H1 (cell line): ENCODE results near the gene ARHGEF6. TPM values are rescaled to one million over a fixed set of nuclear protein-coding genes. Genes with fewer than 3 reads are reported as not detected.
A peak's percentile ranks its signal among the peaks of the same experiment; 100 is the strongest.

Source experiments
- CTCF ChIA-PET: fragments of 300-600 bp; sonication (Branson Sonifier 250); formaldehyde crosslinking; loops from one replicate; lab custom pipeline; 2021; ENCODE audit not compliant: partially characterized antibody; lab: Charles Lee
- POLR2A ChIA-PET: fragments of 300-600 bp; sonication (Branson Sonifier 250); formaldehyde crosslinking; loops from one replicate; lab custom pipeline; 2021; ENCODE audit warnings: inconsistent platforms; ENCODE audit not compliant: partially characterized antibody; lab: Charles Lee
- DNase-seq, 2 experiments: peaks; one replicate each; pipeline versions ENCODE4 v3.0.0 to v3.0.0-alpha.2; 2010 to 2022; ENCODE audit warnings: low spot score in 2 of 2, low read depth in 1 of 2, mixed read lengths in 1 of 2
- FAIRE-seq: peaks from 2 replicates; lab custom pipeline; 2011; peaks lifted over from hg19 to GRCh38; lab: Jason Lieb, UNC
- H2AFZ ChIP-seq: 2 replicates; pipeline ENCODE4 v1.8.1; 2012; ENCODE audit warnings: low read length, inconsistent platforms
- H2AK5ac ChIP-seq: 2 replicates; pipeline ENCODE4 v1.6.1; 2013; ENCODE audit warnings: low read depth, low read length
- H2BK120ac ChIP-seq: replicated peaks from 2 replicates; pipeline ENCODE3; 2013; ENCODE audit warnings: low read depth, low read length, inconsistent platforms
- H2BK12ac ChIP-seq: 2 replicates; pipeline ENCODE4 v1.6.1; 2013; ENCODE audit warnings: low read depth, low read length
- H2BK15ac ChIP-seq: 2 replicates; pipeline ENCODE4 v1.6.1; 2013; ENCODE audit warnings: low read length
- H2BK20ac ChIP-seq: 2 replicates; pipeline ENCODE4 v1.6.1; 2013; ENCODE audit warnings: low read length
- H2BK5ac ChIP-seq: 2 replicates; pipeline ENCODE4 v1.6.1; 2013; ENCODE audit warnings: low read depth, low read length
- H3K14ac ChIP-seq: 2 replicates; pipeline ENCODE4 v1.6.1; 2013; ENCODE audit warnings: inconsistent platforms; ENCODE audit not compliant: insufficient read length
- H3K18ac ChIP-seq: 2 replicates; pipeline ENCODE4 v1.6.1; 2013; ENCODE audit warnings: low read length; ENCODE audit errors: extremely low read depth
- H3K23ac ChIP-seq: 2 replicates; pipeline ENCODE4 v1.6.1; 2013; ENCODE audit warnings: inconsistent platforms; ENCODE audit not compliant: insufficient read length
- H3K23me2 ChIP-seq: 2 replicates; pipeline ENCODE4 v1.6.1; 2013; ENCODE audit warnings: low read depth, low read length
- H3K27ac ChIP-seq: 2 replicates; pipeline ENCODE4 v1.6.1; 2011; ENCODE audit warnings: low read depth, low read length, inconsistent platforms
- H3K27me3 ChIP-seq, 4 experiments: replicated peaks in 1 of 4; 1 replicate in 1 of 4; 2 replicates in 3 of 4; pipeline versions ENCODE4 v1.6.1 to v1.8.1; 2011 to 2013; ENCODE audit warnings: low read length in 3 of 4, mild to moderate bottlenecking in 3 of 4, inconsistent platforms in 2 of 4, mixed read lengths in 2 of 4, moderate library complexity in 1 of 4; ENCODE audit not compliant: control insufficient read depth in 3 of 4, insufficient read depth in 3 of 4; ENCODE audit errors: extremely low read depth in 1 of 4
- H3K36me3 ChIP-seq, 4 experiments: 2 replicates each; pipeline versions ENCODE4 v1.6.1 to v1.8.1; 2011 to 2013; ENCODE audit warnings: mild to moderate bottlenecking in 4 of 4, low read length in 3 of 4, moderate library complexity in 2 of 4, control low read depth in 1 of 4, inconsistent platforms in 1 of 4; ENCODE audit not compliant: insufficient read depth in 4 of 4, control insufficient read depth in 2 of 4
- H3K4ac ChIP-seq: replicated peaks from 2 replicates; pipeline ENCODE3; 2013; ENCODE audit warnings: low read length, low read depth, mixed read lengths, inconsistent platforms; ENCODE audit not compliant: insufficient read length
- H3K4me1 ChIP-seq, 4 experiments: replicated peaks in 1 of 4; 1 replicate in 1 of 4; 2 replicates in 3 of 4; pipeline versions ENCODE4 v1.6.1 to v1.8.1; 2011 to 2013; ENCODE audit warnings: low read length in 3 of 4, inconsistent platforms in 2 of 4, mixed read lengths in 1 of 4; ENCODE audit not compliant: insufficient read depth in 4 of 4, control insufficient read depth in 3 of 4
- H3K4me2 ChIP-seq, 2 experiments: 2 replicates each; pipeline versions ENCODE4 v1.6.1 to v1.8.1; 2011 to 2013; ENCODE audit warnings: low read depth in 2 of 2, low read length in 2 of 2, control low read depth in 1 of 2, inconsistent platforms in 1 of 2, mild to moderate bottlenecking in 1 of 2; ENCODE audit not compliant: insufficient read depth in 1 of 2
- H3K4me3 ChIP-seq, 4 experiments: fragments of 200-600, 300-600 bp in 1 of 4; sonication (generic), shearing (Covaris generic), sonication (Bioruptor Twin) in 1 of 4; 2 replicates each; pipeline versions ENCODE4 v1.5.1 to v1.8.1; 2011 to 2016; ENCODE audit warnings: low read length in 4 of 4, low read depth in 3 of 4, control low read depth in 2 of 4, inconsistent platforms in 2 of 4, mild to moderate bottlenecking in 2 of 4, mixed read lengths in 1 of 4, moderate library complexity in 1 of 4; ENCODE audit not compliant: insufficient read depth in 2 of 4; ENCODE audit errors: extremely low read depth in 1 of 4
- H3K56ac ChIP-seq: replicated peaks from 2 replicates; pipeline ENCODE3; 2013; ENCODE audit warnings: low read depth, mild to moderate bottlenecking, mixed read lengths, low read length, inconsistent platforms; ENCODE audit not compliant: insufficient read length
- H3K79me1 ChIP-seq: 2 replicates; pipeline ENCODE4 v1.6.1; 2013; ENCODE audit warnings: low read depth, low read length, control low read depth
- H3K79me2 ChIP-seq, 2 experiments: 2 replicates each; pipeline versions ENCODE4 v1.6.1 to v1.8.1; 2012 to 2013; ENCODE audit warnings: low read length in 2 of 2, mild to moderate bottlenecking in 2 of 2, inconsistent platforms in 1 of 2; ENCODE audit not compliant: insufficient read depth in 2 of 2, control insufficient read depth in 1 of 2
- H3K9ac ChIP-seq, 4 experiments: replicated peaks in 1 of 4; 1 replicate in 1 of 4; 2 replicates in 3 of 4; pipeline versions ENCODE4 v1.6.1 to v1.8.1; 2011 to 2013; ENCODE audit warnings: low read depth in 3 of 4, low read length in 3 of 4, control low read depth in 2 of 4, mild to moderate bottlenecking in 2 of 4, moderate library complexity in 2 of 4, inconsistent platforms in 1 of 4; ENCODE audit errors: extremely low read depth in 1 of 4
- H3K9me3 ChIP-seq, 2 experiments: 2 replicates each; pipeline versions ENCODE4 v1.6.1 to v1.8.1; 2012 to 2013; ENCODE audit warnings: mild to moderate bottlenecking in 2 of 2, moderate library complexity in 2 of 2, control low read depth in 1 of 2, inconsistent platforms in 1 of 2, low read depth in 1 of 2, low read length in 1 of 2, mixed read lengths in 1 of 2; ENCODE audit not compliant: insufficient read depth in 2 of 2
- H4K20me1 ChIP-seq, 2 experiments: replicated peaks in 1 of 2; 2 replicates each; pipeline versions ENCODE3 to v1.8.1; 2011 to 2013; ENCODE audit warnings: inconsistent platforms in 2 of 2, low read length in 2 of 2, mild to moderate bottlenecking in 1 of 2; ENCODE audit not compliant: insufficient read depth in 2 of 2, control insufficient read depth in 1 of 2
- H4K5ac ChIP-seq: 2 replicates; pipeline ENCODE4 v1.6.1; 2013; ENCODE audit warnings: low read length, low read depth, mixed read lengths, inconsistent platforms; ENCODE audit not compliant: insufficient read length
- H4K8ac ChIP-seq: 2 replicates; pipeline ENCODE4 v1.8.0; 2013; ENCODE audit warnings: mild to moderate bottlenecking, moderate library complexity, low read length, inconsistent platforms; ENCODE audit not compliant: insufficient read depth; ENCODE audit errors: extremely low read depth
- H4K91ac ChIP-seq: replicated peaks from 2 replicates; pipeline ENCODE3; 2013; ENCODE audit warnings: low read length, mixed read lengths, inconsistent platforms; ENCODE audit not compliant: insufficient read length
- ASH2L ChIP-seq: fragments of 200-600, 300-600 bp; sonication (generic); IDR thresholded peaks from one replicate; pipeline ENCODE4 v1.7.1; 2017; ENCODE audit warnings: low read length
- ATF3 ChIP-seq: IDR thresholded peaks from 2 replicates; pipeline ENCODE4 v1.6.1; 2011; ENCODE audit warnings: low read depth, mild to moderate bottlenecking, low read length; ENCODE audit not compliant: insufficient read depth
- CEBPB ChIP-seq: IDR thresholded peaks from 2 replicates; pipeline ENCODE4 v1.6.1; 2012; ENCODE audit warnings: low read depth, low read length
- CHD2 ChIP-seq: IDR thresholded peaks from 2 replicates; pipeline ENCODE4 v1.6.1; 2012; ENCODE audit warnings: low read length, improper control_type of control experiment
- EZH2 ChIP-seq: fragments of 200-600 bp; sonication (generic); IDR thresholded peaks from 2 replicates; pipeline ENCODE4 v1.7.1; 2012; ENCODE audit warnings: low read depth, mild to moderate bottlenecking, moderate library complexity, low read length, inconsistent platforms; ENCODE audit not compliant: severe bottlenecking
- GABPA ChIP-seq: IDR thresholded peaks from 2 replicates; pipeline ENCODE4 v1.6.1; 2011; ENCODE audit warnings: mild to moderate bottlenecking, low read length, moderate library complexity, borderline replicate concordance; ENCODE audit not compliant: insufficient read depth
- GTF2F1 ChIP-seq: IDR thresholded peaks from 2 replicates; pipeline ENCODE4 v1.6.1; 2012; ENCODE audit warnings: low read depth, low read length, improper control_type of control experiment, borderline replicate concordance
- HDAC2 ChIP-seq, 2 experiments: fragments of 300-600 bp in 1 of 2; sonication (generic) in 1 of 2; IDR thresholded peaks; 2 replicates each; pipeline ENCODE4 v1.6.1; 2011 to 2012; ENCODE audit warnings: low read depth in 2 of 2, low read length in 2 of 2, mild to moderate bottlenecking in 2 of 2, moderate library complexity in 2 of 2, borderline replicate concordance in 1 of 2, inconsistent platforms in 1 of 2
- JUN ChIP-seq: IDR thresholded peaks from 2 replicates; pipeline ENCODE4 v1.6.1; 2011; ENCODE audit warnings: low read depth, mild to moderate bottlenecking, improper control_type of control experiment, low read length
- KDM5A ChIP-seq: fragments of 200-600 bp; IDR thresholded peaks from 2 replicates; pipeline ENCODE4 v1.7.1; 2012; ENCODE audit warnings: mild to moderate bottlenecking, low read length, inconsistent platforms, mixed read lengths
- POLR2AphosphoS5 ChIP-seq: IDR thresholded peaks from 2 replicates; pipeline ENCODE4 v1.6.1; 2011; ENCODE audit warnings: low read depth, low read length
- RBBP5 ChIP-seq: IDR thresholded peaks from 2 replicates; pipeline ENCODE4 v1.7.1; 2012; ENCODE audit warnings: low read depth, mild to moderate bottlenecking, inconsistent platforms, low read length, moderate library complexity, borderline replicate concordance
- TBP ChIP-seq: IDR thresholded peaks from 2 replicates; pipeline ENCODE4 v1.6.1; 2011; ENCODE audit warnings: low read depth, low read length, improper control_type of control experiment
- WGBS, 2 experiments: shearing (Covaris generic) in 1 of 2; methylation state at CpG; one replicate each; pipeline versions ENCODE4 v1.1.6 to v1.1.7; 2013 to 2015; ENCODE audit warnings: low lambda C conversion rate in 2 of 2, mixed read lengths in 2 of 2, inconsistent platforms in 1 of 2, low coverage in 1 of 2, missing lambda C conversion rate in 1 of 2; ENCODE audit not compliant: insufficient replicate concordance in 2 of 2, insufficient coverage in 1 of 2, insufficient read length in 1 of 2; ENCODE audit errors: extremely low coverage in 1 of 2, missing lambda C conversion rate in 1 of 2; 5-methylcytosine and 5-hydroxymethylcytosine counted together
- polyA plus RNA-seq, 7 experiments: library from polyadenylated mRNA; depleted of rRNA in 3 of 7; stranded (reverse) in 5 of 7; unstranded in 2 of 7; fragments of >200 nt in 5 of 7; fragments of 200-250 nt in 2 of 7; gene quantifications; 1 replicate in 5 of 7; 2 replicates in 1 of 7; 4 replicates in 1 of 7; pipeline versions ENCODE4 v1.2.1 to v1.2.3, GENCODE V29; 2011 to 2013; ENCODE audit warnings: missing spikeins in 2 of 7, mixed read lengths in 2 of 7
- total RNA-seq: library from RNA; stranded (reverse); fragmentation: NEBNext Ultra II Directional; extraction: Animal tissue kit (Norgen Biotek cat#: 25700); gene quantifications from 2 replicates; pipeline ENCODE4 v1.2.1, GENCODE V29; 2021

ARHGEF6 gene
- total and polyA plus RNA-seq, 2 of the 8 experiments (the other 6 are each of a cell fraction or from before 2014, with no cell fraction given): 3.6 to 3.7 TPM

DNA sequence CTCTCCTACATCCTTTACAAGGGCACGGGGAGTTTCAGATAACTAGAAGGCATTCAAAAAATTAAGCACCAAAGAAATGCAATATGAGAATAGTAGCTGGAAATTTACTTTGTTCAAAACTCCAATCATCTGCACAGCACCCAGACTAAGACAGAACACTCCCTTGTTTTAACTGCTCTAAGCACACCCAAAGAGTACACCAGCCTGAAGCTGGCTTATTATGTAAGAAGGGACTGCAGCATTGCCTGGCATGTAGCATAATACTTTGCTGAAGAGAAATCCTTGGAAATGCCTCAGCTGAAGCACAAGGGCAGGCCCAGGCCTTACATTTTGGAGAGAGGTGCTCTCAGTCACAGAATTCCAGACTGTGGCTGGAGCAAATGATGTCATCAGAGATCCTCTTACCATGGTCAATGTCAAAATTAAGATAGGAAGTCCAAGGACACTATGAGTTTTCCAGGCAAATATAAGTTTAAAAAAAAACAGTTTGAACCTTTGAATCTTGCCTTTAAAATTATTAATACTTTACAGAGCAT, 14.8 kb downstream of the ARHGEF6 start:
- FAIRE-seq: no peak
- no peak overlapping the region for H3K4me3 ChIP-seq
- H2BK20ac ChIP-seq: no peak overlapping the region
- no peaks in the 10 kb centered on the region for H3K79me2 ChIP-seq
- H3K4me1 ChIP-seq: peaks cover 0 to 6% (median under 1%) of the 10 kb centered on the region in 4 experiments; a peak in 3 of 7 replicates
- CTCF ChIA-PET: interaction anchor here (2.2 kb wide), 1 partner anchor 13 kb away, joined by 9 read pairs; no protein-coding TSS in a partner anchor
- no peak overlapping the region for H4K5ac ChIP-seq
- no peak overlapping the region for H3K23ac ChIP-seq
- no peaks in the 10 kb centered on the region for H3K36me3 ChIP-seq
- no peak overlapping the region for H3K14ac ChIP-seq
- no peak overlapping the region for H2BK120ac ChIP-seq
- H4K91ac ChIP-seq: no peak overlapping the region
- no peak overlapping the region for H2BK15ac ChIP-seq
- no peaks in the 10 kb centered on the region for H3K79me1 ChIP-seq
- H2BK12ac ChIP-seq: no peak overlapping the region
- H3K4me2 ChIP-seq: peak overlapping the region in 1 of 2 experiments; percentile 86; a peak in 1 of 4 replicates
- no peak for DNase-seq
- POLR2A ChIA-PET: interaction anchor here (2.6 kb wide), 1 partner anchor 101 kb away, joined by 7 read pairs; no protein-coding TSS in a partner anchor
- H4K8ac ChIP-seq: no peak overlapping the region
- H2AK5ac ChIP-seq: no peak overlapping the region
- no peak overlapping the region for H3K4ac ChIP-seq
- 73% methylated on average over 1 of the region's 1 CpG; no CpG with 5 or more reads in 1 of the 2 experiments for WGBS, 2 experiments
- no peaks in the 10 kb centered on the region for H3K9me3 ChIP-seq
- no peak overlapping the region for H3K9ac ChIP-seq
- no peaks in the 10 kb centered on the region for H4K20me1 ChIP-seq
- H3K27me3 ChIP-seq: no peaks in the 10 kb centered on the region
- peaks cover 3% of the 10 kb centered on the region; the same call in 1 of the 2 replicates for H3K23me2 ChIP-seq
- H3K27ac ChIP-seq: no peak overlapping the region
- no peak overlapping the region for H2BK5ac ChIP-seq
- H2AFZ ChIP-seq: no peak overlapping the region
- no peak overlapping the region for H3K56ac ChIP-seq
- no peak overlapping the region for H3K18ac ChIP-seq
- no peak for TF ChIP-seq GABPA
- no peak for TF ChIP-seq KDM5A
- no peak for TF ChIP-seq TBP
- TF ChIP-seq HDAC2 (IDR thresholded peaks at IDR 0.05; ENCODE audit: borderline replicate concordance in 1 of 2, low read depth in 2 of 2, low read length in 2 of 2): no peak
- TF ChIP-seq GTF2F1: no peak
- TF ChIP-seq ASH2L: no peak
- no peak for TF ChIP-seq POLR2AphosphoS5
- TF ChIP-seq CHD2: no peak
- no peak for TF ChIP-seq RBBP5
- no peak for TF ChIP-seq JUN
- TF ChIP-seq ATF3: no peak
- TF ChIP-seq CEBPB: no peak
- TF ChIP-seq EZH2: no peak
